ELR (cell line): ENCODE measurements around the gene TEX14.
"Not testable (repeated sequence)": the region's sequence is repeated elsewhere in the genome, so short reads cannot be mapped to it uniquely, and the experiment has no call there.

ENCODE experiments used
- DNase-seq: peaks from one replicate; pipeline ENCODE4 v3.0.0-alpha.2; 2015; ENCODE audit warnings: low read depth

The TEX14 gene

GRCh38 chr17:58557981-58558380 lies 133.9 kb downstream of the TEX14 start:
- DNase-seq, result no peak

DNA sequence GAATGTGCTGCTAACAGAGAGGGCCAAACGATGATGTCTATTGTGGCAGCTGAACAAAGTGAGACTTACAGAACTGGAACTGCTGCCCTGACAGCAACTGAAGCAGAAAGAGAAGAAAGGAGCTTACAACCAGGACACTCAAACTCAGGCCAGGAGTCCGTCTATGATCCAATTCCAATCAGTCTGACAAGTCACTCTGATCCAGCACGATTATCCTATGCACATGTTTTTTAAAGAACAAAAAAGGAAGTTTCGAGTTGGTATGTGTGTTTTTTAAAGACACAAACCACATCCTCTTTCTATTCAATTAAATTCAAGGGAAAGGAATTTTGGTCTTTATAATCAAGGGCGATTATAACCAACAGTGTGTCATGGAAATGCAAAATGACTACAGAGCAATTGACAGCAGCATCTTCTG lies 135.0 kb downstream of the TEX14 start:
- DNase-seq, result no peak

- DNase-seq, result not testable (repeated sequence)
Observed at GRCh38 chr17:58555109-58555508, 136.7 kb downstream of the TEX14 start.

- peak; percentile 31 for DNase-seq
Observed at GRCh38 chr17:58541249-58541648, 150.6 kb downstream of the TEX14 start.

GRCh38 chr17:58539698-58540097 lies 152.1 kb downstream of the TEX14 start:
- no peak for DNase-seq

DNA sequence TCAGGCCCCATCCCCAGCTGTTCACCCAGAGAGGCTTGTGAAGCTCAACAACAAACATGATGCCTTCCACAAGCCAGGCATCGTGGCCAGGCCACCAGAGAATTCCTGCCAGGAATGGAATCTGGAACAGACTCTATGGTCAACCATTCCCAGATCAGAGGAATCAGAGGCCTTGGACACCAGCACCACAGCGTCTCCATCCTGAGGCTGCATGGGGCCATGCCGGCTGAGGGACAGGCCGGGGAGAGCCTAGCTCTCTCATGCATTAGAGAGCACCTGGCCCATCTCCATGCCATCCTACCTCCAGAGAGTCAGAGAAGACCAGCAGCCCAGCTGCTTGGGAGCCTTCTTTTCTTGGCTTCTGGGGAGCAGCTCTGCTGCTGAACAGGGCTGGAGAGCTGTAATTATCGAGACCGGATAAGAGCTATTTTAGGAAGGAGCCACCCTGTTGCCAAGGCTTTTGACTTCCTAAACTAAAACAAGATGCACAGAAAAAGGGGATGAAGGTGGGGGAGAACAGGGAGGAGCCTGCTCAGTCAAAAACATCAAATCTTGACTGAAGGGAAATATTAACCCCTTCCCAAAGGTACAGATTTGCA lies 152.9 kb downstream of the TEX14 start:
- DNase-seq, result no peak

- DNase-seq, result no peak
Observed at GRCh38 chr17:58537266-58537665, 154.6 kb downstream of the TEX14 start.

GRCh38 chr17:58536542-58536941 lies 155.3 kb downstream of the TEX14 start:
- DNase-seq, result no peak

DNA sequence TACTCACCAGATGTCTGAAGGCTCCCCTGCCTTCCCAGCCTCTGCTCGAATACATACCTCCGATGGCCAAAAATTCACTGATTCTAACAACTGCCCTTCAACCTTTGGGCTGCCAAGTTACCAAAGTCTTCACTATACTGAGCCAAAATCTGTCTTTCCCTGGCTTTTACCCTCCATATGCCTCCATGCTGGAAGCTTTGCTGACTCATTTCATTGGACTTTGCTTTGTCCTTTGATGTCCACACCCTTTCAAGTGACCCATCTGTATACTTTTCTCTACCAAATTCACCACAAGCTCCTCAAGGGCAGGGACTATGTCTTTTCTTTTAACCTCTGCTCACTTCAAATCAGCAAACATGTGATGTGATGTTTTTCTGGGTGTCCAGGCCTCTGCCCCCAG lies 156.4 kb downstream of the TEX14 start:
- peak; percentile 76 for DNase-seq

GRCh38 chr17:58534901-58535421 lies 156.9 kb downstream of the TEX14 start:
- peak; percentile 90 for DNase-seq

DNA sequence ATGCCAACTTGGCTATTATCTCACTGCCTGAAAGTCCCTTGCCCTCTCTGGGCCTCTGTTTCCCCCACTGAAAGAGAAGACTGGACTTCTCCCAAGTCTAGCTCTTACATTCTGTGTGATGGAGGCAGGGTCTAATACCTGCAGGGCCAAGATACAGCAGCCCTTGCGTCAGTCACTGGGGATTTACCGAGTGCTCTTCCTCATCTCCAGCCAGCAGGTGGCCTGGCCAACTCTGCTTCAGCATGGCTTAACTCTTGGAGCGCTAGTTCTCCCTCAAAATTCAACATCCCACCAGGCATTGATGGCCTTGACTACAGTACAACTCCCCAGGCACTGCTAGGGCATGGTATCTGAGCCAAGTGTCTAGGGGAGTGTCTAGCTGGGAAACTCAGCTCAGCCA lies 157.5 kb downstream of the TEX14 start:
- DNase-seq, result no peak

DNA sequence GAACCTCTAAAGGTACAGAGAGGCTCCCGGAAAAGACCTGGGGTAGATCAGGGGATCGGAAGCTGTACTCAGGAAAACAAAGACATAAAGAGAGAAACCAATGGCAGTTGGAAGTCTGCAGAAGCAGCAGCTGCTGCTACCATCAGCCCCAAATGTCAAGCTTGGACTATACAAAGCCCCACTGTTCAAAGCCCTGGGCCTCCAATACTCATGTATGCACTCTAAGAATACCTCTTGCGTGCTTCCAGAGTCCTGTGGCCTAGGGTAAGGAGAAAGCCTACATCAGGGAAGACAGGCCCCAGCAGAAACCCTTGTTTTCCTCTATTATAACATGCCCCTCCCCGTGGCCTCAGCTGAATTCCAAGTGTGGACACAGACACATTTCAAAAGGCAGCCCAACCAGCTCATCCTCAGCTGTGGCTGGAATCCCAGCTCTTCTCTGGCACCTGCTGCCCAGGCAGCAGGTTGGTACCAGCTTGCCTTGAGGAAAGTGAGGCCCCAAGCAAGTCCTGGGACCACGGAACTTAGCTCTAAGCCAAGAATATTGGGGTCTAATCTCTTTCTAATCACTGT lies 158.1 kb downstream of the TEX14 start:
- DNase-seq, result no peak

- DNase-seq, result no peak
Observed at GRCh38 chr17:58532555-58532951, 159.3 kb downstream of the TEX14 start.

DNA sequence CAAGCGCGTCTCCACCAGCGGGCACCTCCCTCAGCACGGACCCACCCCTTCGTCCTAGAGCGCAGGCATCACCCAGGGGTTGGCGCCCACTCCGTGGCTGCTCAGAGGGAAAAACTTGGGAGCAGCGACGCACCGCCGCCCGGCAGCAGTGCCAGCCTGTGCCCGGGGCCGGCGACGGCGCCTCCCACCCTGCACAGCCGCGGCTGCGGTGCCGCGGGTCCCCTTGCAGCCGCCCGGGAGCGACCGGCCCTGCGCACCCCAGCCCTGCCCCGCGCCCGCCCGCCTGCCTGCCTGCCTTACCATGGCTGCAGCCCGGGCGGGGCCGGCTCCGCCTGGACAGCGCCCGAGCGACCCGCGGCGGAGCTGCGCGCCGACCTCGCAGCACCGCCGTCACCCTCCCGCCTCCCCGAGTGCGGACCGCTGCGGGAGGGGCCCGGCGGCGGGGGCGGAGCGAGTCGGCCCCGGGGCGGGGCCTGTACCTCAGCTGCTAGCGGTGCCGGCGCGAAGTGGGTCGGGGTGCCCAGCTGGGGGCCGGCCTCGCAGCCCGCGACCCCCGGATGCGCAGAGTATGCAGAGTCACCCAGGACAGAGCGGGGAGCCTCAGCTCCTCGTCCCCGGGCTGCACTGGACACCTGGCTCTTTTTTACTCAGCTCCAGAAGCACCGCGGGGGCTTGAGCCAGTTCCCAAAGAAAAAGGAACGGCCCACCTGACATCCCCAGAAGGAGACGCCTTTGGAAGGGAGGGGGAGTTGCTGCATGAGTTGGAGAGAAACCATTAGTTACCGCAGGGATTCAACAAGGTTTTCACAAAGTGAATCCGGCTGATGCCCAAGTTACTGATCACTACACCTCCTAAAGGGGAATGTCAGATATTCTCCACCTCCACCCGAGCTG lies 159.9 kb downstream of the TEX14 start:
- peak; percentile 69 for DNase-seq

- no peak for DNase-seq
Observed at GRCh38 chr17:58531122-58531521, 160.7 kb downstream of the TEX14 start.

- DNase-seq, result no peak
Observed at GRCh38 chr17:58530655-58531054, 161.2 kb downstream of the TEX14 start.

- DNase-seq, result no peak
Observed at GRCh38 chr17:58529275-58529674, 162.6 kb downstream of the TEX14 start.

- DNase-seq, result no peak
Observed at GRCh38 chr17:58528443-58528842, 163.4 kb downstream of the TEX14 start.

- DNase-seq, result peak; percentile 57
Observed at GRCh38 chr17:58527949-58528348, 163.9 kb downstream of the TEX14 start.

DNA sequence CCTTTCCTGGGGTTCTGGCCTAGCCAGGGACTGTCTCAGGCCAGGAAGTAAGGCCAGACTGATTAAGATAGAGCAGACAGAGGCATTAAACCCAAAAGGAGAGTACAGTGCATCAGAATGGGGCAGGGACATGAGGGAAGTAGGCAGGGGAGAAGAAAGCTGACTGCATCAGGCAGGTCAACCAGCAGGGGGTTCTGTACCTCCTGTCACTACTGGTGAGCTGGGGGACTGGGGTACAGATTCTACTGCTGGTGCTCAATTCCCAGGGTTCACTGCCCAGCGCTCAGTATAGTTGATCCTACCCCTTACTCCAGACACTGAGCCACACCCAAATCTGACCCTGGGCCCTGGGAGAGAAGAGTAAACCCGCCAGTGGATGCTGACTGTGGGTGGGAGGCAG lies 164.5 kb downstream of the TEX14 start:
- peak; percentile 26 for DNase-seq

- peak; percentile 87 for DNase-seq
Observed at GRCh38 chr17:58525239-58525638, 166.6 kb downstream of the TEX14 start.

- DNase-seq, result no peak
Observed at GRCh38 chr17:58521680-58522079, 170.2 kb downstream of the TEX14 start.

DNA sequence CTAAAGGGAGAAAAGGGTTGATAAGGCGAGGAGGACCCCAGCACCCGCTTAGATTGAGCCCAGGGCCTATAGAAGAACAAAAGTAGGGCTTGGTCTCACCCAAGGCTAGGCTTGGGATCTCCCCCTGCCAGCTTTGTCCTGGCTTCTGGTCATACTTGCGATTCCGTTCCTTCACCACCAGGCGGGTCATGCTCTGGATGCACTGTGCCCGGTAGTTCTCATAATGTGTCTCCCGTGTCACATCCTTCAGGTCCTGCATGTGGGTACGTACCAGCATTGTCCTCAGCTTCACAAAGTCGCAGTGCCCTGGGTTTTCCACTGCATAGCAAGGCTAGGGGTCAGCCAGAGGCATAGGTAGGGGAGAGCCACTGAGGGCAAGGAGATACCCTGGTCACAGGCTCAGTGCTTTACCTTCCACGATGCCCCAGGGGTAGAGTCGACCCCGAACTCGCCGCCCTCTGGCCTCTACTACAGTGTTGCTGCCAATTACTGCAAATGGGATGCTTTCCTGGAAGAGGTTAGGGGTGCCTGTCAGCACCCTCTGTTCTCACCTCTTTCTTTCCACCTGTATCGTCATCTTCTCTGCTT lies 170.9 kb downstream of the TEX14 start:
- DNase-seq, result peak; percentile 58
